ENCODE data around the gene MYRIP. TPM values are rescaled to one million over a fixed set of nuclear protein-coding genes. Genes with fewer than 3 reads are reported as not detected.

Gene MYRIP
- polyA plus RNA-seq, 1 of the 3 experiments (the other 2 are of a cell fraction): 1.2 TPM

DNA sequence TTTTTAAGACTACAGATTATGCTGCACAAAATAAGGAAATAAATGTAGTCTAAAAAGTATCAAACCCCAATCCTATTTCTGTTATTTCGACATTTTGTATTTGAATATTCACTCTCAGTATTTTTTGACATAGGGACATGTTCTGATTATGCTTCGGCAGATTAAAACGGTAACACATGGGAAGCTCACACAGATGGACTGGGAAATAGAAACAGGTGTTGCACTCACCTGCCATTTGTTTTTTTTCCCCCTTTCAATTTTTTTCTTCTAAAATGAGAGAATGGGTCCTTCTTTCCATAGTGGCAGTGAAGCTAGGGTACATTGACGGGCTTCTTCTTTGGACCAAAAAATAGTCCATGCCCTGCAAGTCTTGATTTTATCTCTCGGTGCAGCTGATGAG, 163.1 kb downstream of the MYRIP start:
- no peak overlapping the region for H3K4me2 ChIP-seq

More for the DNA sequence above, 163.1 kb downstream of the MYRIP start:
- TF ChIP-seq FOXM1 (IDR thresholded peaks at IDR 0.05; ENCODE audit: low read depth): no peak
- no peak for TF ChIP-seq SMC3 (IDR thresholded peaks at IDR 0.05; ENCODE audit: low read depth, low read length)
- TF ChIP-seq EP300 (IDR thresholded peaks at IDR 0.05; ENCODE audit: borderline replicate concordance in 1 of 2, low read depth in 1 of 2, low read length in 1 of 2): no peak
- TF ChIP-seq MEF2A (IDR thresholded peaks at IDR 0.05; ENCODE audit: borderline replicate concordance, low read depth): no peak
- TF ChIP-seq EZH2phosphoT487 (IDR thresholded peaks at IDR 0.05; ENCODE audit: borderline replicate concordance, low read depth): no peak
- TF ChIP-seq YY1 (IDR thresholded peaks at IDR 0.05; ENCODE audit: low read depth): no peak
- TF ChIP-seq POLR2AphosphoS5 (IDR thresholded peaks at IDR 0.05; ENCODE audit: low read depth, low read length): no peak
- no peak for TF ChIP-seq FOXJ3 (CRISPR knock-in tag; IDR thresholded peaks at IDR 0.05)
- no peak for TF ChIP-seq FOSL2 (IDR thresholded peaks at IDR 0.05; ENCODE audit: borderline replicate concordance, low read depth)
- no peak for TF ChIP-seq CHD2 (IDR thresholded peaks at IDR 0.05; ENCODE audit: low read length, partially characterized antibody)
- no peak for TF ChIP-seq TEAD4 (IDR thresholded peaks at IDR 0.05; ENCODE audit: borderline replicate concordance, insufficient read depth)
- TF ChIP-seq GATA2 (CRISPR knock-in tag; IDR thresholded peaks at IDR 0.05): no peak
- TF ChIP-seq, protein P1, sequence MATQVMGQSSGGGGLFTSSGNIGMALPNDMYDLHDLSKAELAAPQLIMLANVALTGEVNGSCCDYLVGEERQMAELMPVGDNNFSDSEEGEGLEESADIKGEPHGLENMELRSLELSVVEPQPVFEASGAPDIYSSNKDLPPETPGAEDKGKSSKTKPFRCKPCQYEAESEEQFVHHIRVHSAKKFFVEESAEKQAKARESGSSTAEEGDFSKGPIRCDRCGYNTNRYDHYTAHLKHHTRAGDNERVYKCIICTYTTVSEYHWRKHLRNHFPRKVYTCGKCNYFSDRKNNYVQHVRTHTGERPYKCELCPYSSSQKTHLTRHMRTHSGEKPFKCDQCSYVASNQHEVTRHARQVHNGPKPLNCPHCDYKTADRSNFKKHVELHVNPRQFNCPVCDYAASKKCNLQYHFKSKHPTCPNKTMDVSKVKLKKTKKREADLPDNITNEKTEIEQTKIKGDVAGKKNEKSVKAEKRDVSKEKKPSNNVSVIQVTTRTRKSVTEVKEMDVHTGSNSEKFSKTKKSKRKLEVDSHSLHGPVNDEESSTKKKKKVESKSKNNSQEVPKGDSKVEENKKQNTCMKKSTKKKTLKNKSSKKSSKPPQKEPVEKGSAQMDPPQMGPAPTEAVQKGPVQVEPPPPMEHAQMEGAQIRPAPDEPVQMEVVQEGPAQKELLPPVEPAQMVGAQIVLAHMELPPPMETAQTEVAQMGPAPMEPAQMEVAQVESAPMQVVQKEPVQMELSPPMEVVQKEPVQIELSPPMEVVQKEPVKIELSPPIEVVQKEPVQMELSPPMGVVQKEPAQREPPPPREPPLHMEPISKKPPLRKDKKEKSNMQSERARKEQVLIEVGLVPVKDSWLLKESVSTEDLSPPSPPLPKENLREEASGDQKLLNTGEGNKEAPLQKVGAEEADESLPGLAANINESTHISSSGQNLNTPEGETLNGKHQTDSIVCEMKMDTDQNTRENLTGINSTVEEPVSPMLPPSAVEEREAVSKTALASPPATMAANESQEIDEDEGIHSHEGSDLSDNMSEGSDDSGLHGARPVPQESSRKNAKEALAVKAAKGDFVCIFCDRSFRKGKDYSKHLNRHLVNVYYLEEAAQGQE (IDR thresholded peaks at IDR 0.05; ENCODE audit: low read depth, low read length): no peak
- TF ChIP-seq, protein P2, sequence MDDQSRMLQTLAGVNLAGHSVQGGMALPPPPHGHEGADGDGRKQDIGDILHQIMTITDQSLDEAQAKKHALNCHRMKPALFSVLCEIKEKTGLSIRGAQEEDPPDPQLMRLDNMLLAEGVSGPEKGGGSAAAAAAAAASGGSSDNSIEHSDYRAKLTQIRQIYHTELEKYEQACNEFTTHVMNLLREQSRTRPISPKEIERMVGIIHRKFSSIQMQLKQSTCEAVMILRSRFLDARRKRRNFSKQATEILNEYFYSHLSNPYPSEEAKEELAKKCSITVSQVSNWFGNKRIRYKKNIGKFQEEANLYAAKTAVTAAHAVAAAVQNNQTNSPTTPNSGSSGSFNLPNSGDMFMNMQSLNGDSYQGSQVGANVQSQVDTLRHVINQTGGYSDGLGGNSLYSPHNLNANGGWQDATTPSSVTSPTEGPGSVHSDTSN (IDR thresholded peaks at IDR 0.05): no peak
- no peak for TF ChIP-seq TCF12 (IDR thresholded peaks at IDR 0.05)
- TF ChIP-seq RCOR1 (IDR thresholded peaks at IDR 0.05; ENCODE audit: low read length): no peak
- TF ChIP-seq SIN3A (IDR thresholded peaks at IDR 0.05; ENCODE audit: borderline replicate concordance, low read depth, low read length): no peak
- TF ChIP-seq, protein P3, sequence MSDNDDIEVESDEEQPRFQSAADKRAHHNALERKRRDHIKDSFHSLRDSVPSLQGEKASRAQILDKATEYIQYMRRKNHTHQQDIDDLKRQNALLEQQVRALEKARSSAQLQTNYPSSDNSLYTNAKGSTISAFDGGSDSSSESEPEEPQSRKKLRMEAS (IDR thresholded peaks at IDR 0.05; ENCODE audit: low read depth): no peak
- no peak for TF ChIP-seq TAF1 (IDR thresholded peaks at IDR 0.05; ENCODE audit: borderline replicate concordance, low read depth, low read length)
- no peaks in the 10 kb centered on the region for H3K79me2 ChIP-seq (ENCODE audit: insufficient read depth)
- no peak for DNase-seq
- no peak overlapping the region for H3K4me3 ChIP-seq (ENCODE audit: low read depth in 2 of 2, low read length in 1 of 2)
- no peaks in the 10 kb centered on the region for H3K9me3 ChIP-seq
- ChIA-PET POLR2A (no interaction called here), CTCF (interaction anchor here (1.9 kb wide), 1 partner anchor 206 kb away, joined by 5 read pairs; no protein-coding TSS in a partner anchor)
- peak overlapping the region in 1 of 2 experiments; percentile 12; a peak in 2 of 4 replicates for H3K27ac ChIP-seq (ENCODE audit: low read depth in 2 of 2, low read length in 1 of 2)
- H3K9ac ChIP-seq: no peak overlapping the region
- no peak overlapping the region for H2AFZ ChIP-seq (ENCODE audit: low read depth)
- no peaks in the 10 kb centered on the region for H3K9me2 ChIP-seq
- peaks cover 8% of the 10 kb centered on the region for H3F3A ChIP-seq (replicated peaks; ENCODE audit: insufficient read depth)
- H3K36me3 ChIP-seq (replicated peaks in 1 of 2; ENCODE audit: control insufficient read depth in 1 of 2, insufficient read depth in 2 of 2, low read length in 1 of 2): no peaks in the 10 kb centered on the region
- 45% methylated on average over 5 of the region's 5 CpGs for WGBS (ENCODE audit: low lambda C conversion rate)
- no peaks in the 10 kb centered on the region for H4K20me1 ChIP-seq (ENCODE audit: insufficient read depth)
- peaks cover 0 to 7% of the 10 kb centered on the region in 2 experiments; a peak in 2 of 4 replicates for H3K4me1 ChIP-seq (ENCODE audit: control insufficient read depth in 1 of 2, insufficient read depth in 2 of 2, low read depth in 1 of 2, low read length in 1 of 2)
- H3K27me3 ChIP-seq (ENCODE audit: insufficient read depth): no peaks in the 10 kb centered on the region

Data from SK-N-SH (cell line).